ENCODE results near the gene ZNF735.

GRCh38 chr7:64206903-64207302, at the start of gene ZNF735:
- TF ChIP-seq POLR2A (IDR thresholded peaks at IDR 0.05) (no peak), CTCF (IDR thresholded peaks at IDR 0.05) (no peak)
